Mucosa of rectum (tissue), 2 donors: ENCODE measurements around the gene PDE3A.

Source experiments
- H3K27ac ChIP-seq, 2 donors: one replicate each; pipeline ENCODE4 v1.7.0; 2013; ENCODE audit warnings: inconsistent platforms in 2 of 2, low read depth in 2 of 2, low read length in 2 of 2
- H3K27me3 ChIP-seq, 2 donors: one replicate each; pipeline ENCODE4 v1.7.0; 2013; ENCODE audit warnings: low read length in 2 of 2; ENCODE audit not compliant: control insufficient read depth in 2 of 2, insufficient read depth in 2 of 2
- H3K36me3 ChIP-seq, 2 donors: one replicate each; pipeline ENCODE4 v1.7.0; 2013; ENCODE audit warnings: low read length in 2 of 2; ENCODE audit not compliant: control insufficient read depth in 2 of 2, insufficient read depth in 2 of 2
- H3K4me1 ChIP-seq, 2 donors: one replicate each; pipeline ENCODE4 v1.7.0; 2013; ENCODE audit warnings: low read length in 2 of 2, mild to moderate bottlenecking in 1 of 2; ENCODE audit not compliant: control insufficient read depth in 2 of 2, insufficient read depth in 2 of 2
- H3K4me3 ChIP-seq, 2 donors: one replicate each; pipeline ENCODE4 v1.7.0; 2013; ENCODE audit warnings: low read length in 2 of 2
- H3K9ac ChIP-seq, 2 donors: one replicate each; pipeline ENCODE4 v1.7.0; 2013; ENCODE audit warnings: low read length in 2 of 2, low read depth in 1 of 2, mild to moderate bottlenecking in 1 of 2
- H3K9me3 ChIP-seq, 2 donors: one replicate each; pipeline ENCODE4 v1.7.0; 2013; ENCODE audit warnings: low read length in 2 of 2; ENCODE audit not compliant: control insufficient read depth in 2 of 2
- donor health status: healthy.
- donor health status: Normal muscosa, but diverticular disease.

PDE3A gene

DNA sequence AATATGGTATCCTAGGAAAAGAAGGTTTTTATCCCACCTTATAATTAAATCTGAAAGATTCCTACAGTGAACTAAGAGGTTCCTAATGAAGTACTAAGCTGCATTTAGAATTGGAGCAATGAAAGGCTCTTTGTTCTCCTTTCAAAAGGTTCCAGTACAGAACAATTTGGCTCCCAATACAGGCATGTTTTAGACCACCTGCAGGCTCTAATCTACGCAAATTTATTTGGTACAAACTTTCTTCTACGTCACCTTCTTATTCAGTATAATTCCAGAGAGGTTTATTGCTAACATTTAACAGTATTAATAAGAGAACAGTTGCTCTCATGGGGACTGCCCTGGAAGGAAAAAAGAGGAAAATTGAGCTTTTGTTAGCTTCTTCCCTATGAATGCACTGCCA is 289.2 kb downstream of the PDE3A start:
- Histone ChIP-seq H3K4me1 (no peaks in the 10 kb centered on the region), H3K4me3 (no peak overlapping the region), H3K27me3 (no peaks in the 10 kb centered on the region), H3K9me3 (peaks cover 8 to 10% of the 10 kb centered on the region in 2 donors), H3K36me3 (peaks cover 15 to 44% of the 10 kb centered on the region in 2 donors), H3K9ac (no peak overlapping the region), H3K27ac (no peak overlapping the region)

DNA sequence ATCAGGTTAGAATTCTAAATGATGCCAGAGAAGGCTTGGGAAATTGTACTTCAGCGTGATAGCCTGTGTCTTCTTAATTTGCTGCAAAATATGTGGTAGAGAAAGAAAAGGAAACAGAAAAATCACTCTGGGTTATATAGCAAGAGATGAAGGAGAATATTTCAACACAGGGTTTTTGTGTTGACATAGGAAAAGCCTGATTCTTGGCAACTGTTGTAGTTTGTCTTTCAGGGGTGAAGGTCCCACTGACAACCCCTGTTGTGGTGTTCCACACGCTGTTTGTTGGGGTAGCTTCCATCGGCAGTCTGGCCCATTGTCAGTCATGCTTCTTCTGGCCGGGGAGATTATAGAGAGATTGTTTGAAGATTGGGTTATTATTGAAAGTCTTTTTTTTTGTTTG is 313.0 kb downstream of the PDE3A start:
- Histone ChIP-seq H3K9ac (no peak overlapping the region), H3K9me3 (no peaks in the 10 kb centered on the region), H3K4me1 (no peaks in the 10 kb centered on the region), H3K4me3 (no peak overlapping the region), H3K36me3 (peaks cover 3 to 12% of the 10 kb centered on the region in 2 donors), H3K27ac (no peak overlapping the region), H3K27me3 (no peaks in the 10 kb centered on the region)

- H3K4me1 ChIP-seq: no peaks in the 10 kb centered on the region
- H3K27me3 ChIP-seq: no peaks in the 10 kb centered on the region
- H3K4me3 ChIP-seq: no peak within 1 kb of the TSS
- H3K27ac ChIP-seq: no peak within 1 kb of the TSS
- no peaks in the 10 kb centered on the region for H3K9me3 ChIP-seq
- no peaks in the 10 kb centered on the region for H3K36me3 ChIP-seq
- H3K9ac ChIP-seq: no peak within 1 kb of the TSS
These were observed 326.9 kb downstream of the PDE3A start, which contains the start of gene SLCO1C1 for GRCh38 chr12:20695232-20695631. SLCO1C1 (plus strand) TSS chr12:20695332; CDS start chr12:20699577, 4,245 bp downstream.

GRCh38 chr12:20696181-20696905 is 328.0 kb downstream of the PDE3A start:
- no peak overlapping the region for H3K4me3 ChIP-seq
- H3K9me3 ChIP-seq: no peaks in the 10 kb centered on the region
- no peak overlapping the region for H3K27ac ChIP-seq
- H3K27me3 ChIP-seq: no peaks in the 10 kb centered on the region
- no peaks in the 10 kb centered on the region for H3K36me3 ChIP-seq
- no peak overlapping the region for H3K9ac ChIP-seq
- H3K4me1 ChIP-seq: no peaks in the 10 kb centered on the region

DNA sequence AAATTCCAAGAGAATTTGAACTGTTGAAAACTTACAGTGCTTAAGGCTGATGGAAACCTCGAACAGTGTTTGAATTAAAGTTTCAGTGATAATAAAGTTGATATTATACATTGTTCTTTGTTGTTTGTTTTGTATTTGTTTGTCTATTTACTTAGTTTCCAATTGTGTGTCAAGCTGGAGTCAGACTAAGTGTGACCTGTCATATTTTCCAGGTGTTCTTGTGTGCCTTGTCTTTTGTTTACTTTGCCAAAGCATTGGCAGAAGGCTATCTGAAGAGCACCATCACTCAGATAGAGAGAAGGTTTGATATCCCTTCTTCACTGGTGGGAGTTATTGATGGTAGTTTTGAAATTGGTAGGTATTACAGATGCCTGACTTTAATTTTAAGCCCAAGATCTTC is 332.8 kb downstream of the PDE3A start:
- H3K9me3 ChIP-seq: no peaks in the 10 kb centered on the region
- no peak overlapping the region for H3K9ac ChIP-seq
- no peaks in the 10 kb centered on the region for H3K27me3 ChIP-seq
- no peak overlapping the region for H3K4me3 ChIP-seq
- H3K27ac ChIP-seq: no peak overlapping the region
- no peaks in the 10 kb centered on the region for H3K36me3 ChIP-seq
- no peaks in the 10 kb centered on the region for H3K4me1 ChIP-seq

DNA sequence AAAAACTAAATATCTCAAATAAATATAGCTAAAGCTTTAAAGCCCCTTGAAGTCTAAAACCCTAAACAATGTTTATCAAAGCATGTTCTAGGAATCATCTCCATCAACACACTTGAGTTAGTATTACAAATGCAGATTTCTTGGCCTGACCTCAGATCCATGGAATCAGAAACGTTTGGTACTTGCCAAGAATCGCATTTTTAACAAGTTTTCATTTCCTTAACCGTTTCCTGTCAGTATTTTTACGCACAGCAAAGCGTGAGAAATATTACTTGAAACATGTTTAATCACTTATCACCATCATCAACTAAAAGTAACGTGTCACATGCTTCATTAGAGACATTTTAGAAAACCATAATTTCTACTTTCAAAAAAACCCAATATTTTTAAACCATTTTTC is 336.5 kb downstream of the PDE3A start:
- Histone ChIP-seq H3K4me3 (no peak overlapping the region), H3K9me3 (no peaks in the 10 kb centered on the region), H3K27me3 (no peaks in the 10 kb centered on the region), H3K27ac (no peak overlapping the region), H3K9ac (no peak overlapping the region), H3K4me1 (no peaks in the 10 kb centered on the region), H3K36me3 (no peaks in the 10 kb centered on the region)

- no peaks in the 10 kb centered on the region for H3K27me3 ChIP-seq
- H3K4me3 ChIP-seq: no peak overlapping the region
- H3K9me3 ChIP-seq: no peaks in the 10 kb centered on the region
- H3K4me1 ChIP-seq: peaks cover 0 to 12% of the 10 kb centered on the region in 2 donors
- H3K36me3 ChIP-seq: no peaks in the 10 kb centered on the region
- no peak overlapping the region for H3K9ac ChIP-seq
- no peak overlapping the region for H3K27ac ChIP-seq
These were observed 343.5 kb downstream of the PDE3A start for GRCh38 chr12:20711846-20712245.

GRCh38 chr12:20716037-20716436 is 347.7 kb downstream of the PDE3A start:
- Histone ChIP-seq H3K27ac (peak overlapping the region; percentile 6 to 57), H3K36me3 (no peaks in the 10 kb centered on the region), H3K4me1 (peaks cover 0 to 14% of the 10 kb centered on the region in 2 donors), H3K4me3 (no peak overlapping the region), H3K9ac (no peak overlapping the region), H3K9me3 (no peaks in the 10 kb centered on the region), H3K27me3 (no peaks in the 10 kb centered on the region)

DNA sequence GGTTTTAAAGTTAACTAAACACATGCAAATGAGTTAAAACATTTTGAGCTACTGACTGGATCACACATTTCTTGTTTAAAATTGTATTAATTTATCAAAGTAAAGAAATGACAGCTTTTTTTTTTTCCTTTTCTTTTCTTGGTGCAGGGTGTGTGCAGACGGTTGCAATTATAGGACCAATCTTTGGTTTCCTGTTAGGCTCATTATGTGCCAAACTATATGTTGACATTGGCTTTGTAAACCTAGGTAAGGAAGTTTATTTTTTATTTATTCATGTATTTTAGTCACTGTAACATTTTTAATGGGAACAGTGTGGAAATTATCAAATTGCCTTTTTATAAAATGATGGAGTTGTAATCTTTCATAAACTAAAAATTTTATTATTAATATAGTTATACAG is 348.6 kb downstream of the PDE3A start:
- H3K4me3 ChIP-seq: no peak overlapping the region

DNA sequence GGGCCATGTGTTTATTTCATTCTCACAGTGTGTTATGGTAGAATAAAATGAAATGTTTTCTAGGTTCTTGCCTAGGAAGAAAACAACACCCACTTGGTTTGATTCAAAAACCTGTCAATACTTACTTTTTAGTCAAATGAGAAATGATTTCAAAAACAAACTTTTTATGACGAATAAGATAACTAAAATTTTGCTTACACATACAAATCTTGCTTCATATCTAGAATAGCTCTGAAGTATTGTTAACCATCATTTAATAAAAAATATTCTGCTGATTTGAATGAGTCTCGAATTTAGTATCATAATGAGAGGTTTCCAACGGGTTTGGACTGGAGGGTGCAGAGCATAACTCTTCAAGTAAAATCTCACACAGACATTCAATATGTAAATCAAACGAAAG is 350.0 kb downstream of the PDE3A start:
- no peaks in the 10 kb centered on the region for H3K27me3 ChIP-seq
- no peaks in the 10 kb centered on the region for H3K9me3 ChIP-seq
- no peak overlapping the region for H3K9ac ChIP-seq
- H3K4me1 ChIP-seq: peaks cover 0 to 18% of the 10 kb centered on the region in 2 donors
- H3K4me3 ChIP-seq: no peak overlapping the region
- no peak overlapping the region for H3K27ac ChIP-seq
- H3K36me3 ChIP-seq: no peaks in the 10 kb centered on the region

More for the DNA sequence above, 348.6 kb downstream of the PDE3A start:
- Histone ChIP-seq H3K9me3 (no peaks in the 10 kb centered on the region), H3K27me3 (no peaks in the 10 kb centered on the region), H3K27ac (no peak overlapping the region), H3K4me1 (peaks cover 0 to 17% of the 10 kb centered on the region in 2 donors), H3K36me3 (no peaks in the 10 kb centered on the region), H3K9ac (no peak overlapping the region)
